ENCODE data around the gene H2BK1.

H2BK1 gene

DNA sequence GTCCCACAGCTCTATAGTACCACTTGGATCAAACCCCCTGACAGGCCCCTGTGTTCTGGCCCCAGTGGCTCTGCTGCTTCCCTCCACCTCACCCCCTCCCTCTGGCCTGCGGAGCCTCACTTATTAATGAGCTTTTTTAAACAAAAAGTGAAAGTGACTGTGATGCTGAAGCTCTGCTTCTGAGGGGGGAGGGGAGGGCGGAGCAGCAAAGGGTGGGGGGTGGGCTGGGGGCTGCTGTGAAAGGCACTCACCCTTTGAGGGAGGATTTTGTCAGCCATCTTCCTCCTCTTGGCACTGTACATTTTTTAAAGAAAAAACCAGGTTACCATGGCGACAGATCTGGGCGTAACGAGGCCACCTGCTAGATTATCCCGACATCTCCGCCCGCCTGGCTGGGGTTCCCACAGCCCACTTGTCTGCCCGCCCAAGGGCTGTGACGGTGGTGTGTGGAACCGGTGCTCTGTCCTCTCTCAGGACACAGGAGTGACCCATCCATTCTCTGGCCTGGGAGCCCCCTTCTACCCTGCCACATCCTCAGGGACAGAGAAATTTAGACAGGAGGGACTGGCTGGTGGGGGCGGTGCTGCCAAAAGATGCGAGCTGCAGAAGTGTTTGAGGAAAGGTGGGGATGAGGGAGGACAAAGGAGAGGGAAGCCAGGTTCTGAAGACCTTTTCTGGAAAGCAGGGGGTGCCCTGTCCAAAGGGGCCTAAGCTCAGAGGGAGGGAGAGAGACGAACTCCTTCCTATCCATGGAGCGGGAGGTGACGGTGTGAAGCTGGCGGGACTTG, 33.3 kb upstream of the H2BK1 start:
- Histone ChIP-seq H2AFZ (no peak overlapping the region), H3K4me2 (ENCODE audit: low read length) (no peak overlapping the region), H3K79me2 (no peaks in the 10 kb centered on the region), H3K27ac (no peak overlapping the region), H3K9ac (no peak overlapping the region), H3K4me3 (ENCODE audit: low read depth, low read length) (no peak overlapping the region), H3K9me3 (ENCODE audit: control insufficient read depth, low read length) (no peaks in the 10 kb centered on the region), H3K36me3 (ENCODE audit: control insufficient read depth, insufficient read depth, low read length) (no peaks in the 10 kb centered on the region), H3K27me3 (ENCODE audit: control insufficient read depth, insufficient read depth, low read length) (no peaks in the 10 kb centered on the region), H3K4me1 (peaks cover 12% of the 10 kb centered on the region)
- TF ChIP-seq CTCF (IDR thresholded peaks at IDR 0.05): no peak

DNA sequence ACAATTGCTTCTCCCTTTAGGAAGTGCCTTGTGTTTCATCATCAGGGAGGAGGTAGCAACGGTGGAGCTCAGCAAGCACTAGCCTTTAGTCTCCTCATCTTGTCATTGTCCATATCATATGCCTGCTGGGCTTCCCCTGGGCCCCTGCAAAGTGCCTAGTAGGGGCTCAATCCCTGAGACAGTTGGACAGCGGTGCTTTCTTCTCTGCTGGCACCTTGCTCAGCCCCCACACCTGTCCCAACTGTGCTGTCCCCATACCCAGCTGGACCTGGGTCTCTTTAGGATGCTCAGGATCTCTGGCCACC, 32.7 kb upstream of the H2BK1 start:
- H3K27ac ChIP-seq: no peak overlapping the region
- no peak overlapping the region for H3K9ac ChIP-seq
- H3K79me2 ChIP-seq: no peaks in the 10 kb centered on the region
- no peak overlapping the region for H2AFZ ChIP-seq
- H3K4me3 ChIP-seq (ENCODE audit: low read depth, low read length): no peak overlapping the region
- no peaks in the 10 kb centered on the region for H3K36me3 ChIP-seq (ENCODE audit: control insufficient read depth, insufficient read depth, low read length)
- no peak for TF ChIP-seq CTCF (IDR thresholded peaks at IDR 0.05)
- no peak overlapping the region for H3K4me2 ChIP-seq (ENCODE audit: low read length)
- H3K9me3 ChIP-seq (ENCODE audit: control insufficient read depth, low read length): no peaks in the 10 kb centered on the region
- H3K4me1 ChIP-seq: peaks cover 12% of the 10 kb centered on the region
- H3K27me3 ChIP-seq (ENCODE audit: control insufficient read depth, insufficient read depth, low read length): no peaks in the 10 kb centered on the region

DNA sequence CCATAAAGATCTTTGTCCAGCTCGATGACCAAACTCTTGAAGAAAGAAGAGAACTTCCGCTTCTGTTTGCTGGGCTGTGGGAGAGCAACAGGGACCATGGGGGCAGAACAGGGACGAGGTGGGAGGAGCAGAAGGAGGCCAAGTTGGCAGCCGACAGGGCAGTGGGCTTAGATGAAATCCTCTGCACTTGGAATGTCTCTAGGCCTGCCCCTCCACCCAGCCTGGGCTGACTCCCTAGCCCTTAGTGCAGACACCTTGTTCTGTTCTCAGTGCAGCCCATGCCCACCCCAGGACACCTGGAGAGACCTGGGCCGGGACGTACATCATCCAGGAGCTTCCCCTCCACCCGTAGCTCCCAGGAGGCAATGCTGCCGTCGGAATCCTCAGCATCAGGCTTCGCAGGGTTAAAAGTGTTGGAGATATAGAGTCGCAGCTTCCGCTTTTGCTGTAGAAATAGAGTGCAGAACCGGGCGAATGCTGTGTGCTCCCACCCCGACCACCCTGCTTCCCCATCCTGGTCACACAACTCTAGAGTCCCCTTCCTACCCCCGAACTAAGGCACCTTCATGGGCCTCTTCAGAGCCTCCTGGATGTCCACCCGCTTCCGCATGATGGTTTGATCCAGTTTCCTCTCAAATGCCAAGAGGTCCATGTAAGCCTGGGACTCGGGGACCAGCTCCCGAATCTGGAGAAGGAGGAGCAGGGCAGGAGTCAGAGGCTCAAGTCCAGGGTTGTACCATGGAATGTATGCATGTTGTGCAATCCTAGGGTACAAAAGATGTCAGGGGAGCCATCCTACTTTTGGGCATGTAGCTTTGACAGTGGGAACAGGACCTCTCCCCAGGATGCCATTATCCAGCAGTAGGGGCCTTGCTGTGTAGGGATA, 32.1 kb upstream of the H2BK1 start:
- Histone ChIP-seq H3K79me2 (no peaks in the 10 kb centered on the region), H3K4me3 (ENCODE audit: low read depth, low read length) (no peak overlapping the region), H3K9me3 (ENCODE audit: control insufficient read depth, low read length) (no peaks in the 10 kb centered on the region), H2AFZ (no peak overlapping the region), H3K4me2 (ENCODE audit: low read length) (no peak overlapping the region), H3K27me3 (ENCODE audit: control insufficient read depth, insufficient read depth, low read length) (no peaks in the 10 kb centered on the region), H3K36me3 (ENCODE audit: control insufficient read depth, insufficient read depth, low read length) (no peaks in the 10 kb centered on the region), H3K9ac (no peak overlapping the region), H3K27ac (no peak overlapping the region), H3K4me1 (peaks cover 8% of the 10 kb centered on the region)
- no peak for TF ChIP-seq CTCF (IDR thresholded peaks at IDR 0.05)

DNA sequence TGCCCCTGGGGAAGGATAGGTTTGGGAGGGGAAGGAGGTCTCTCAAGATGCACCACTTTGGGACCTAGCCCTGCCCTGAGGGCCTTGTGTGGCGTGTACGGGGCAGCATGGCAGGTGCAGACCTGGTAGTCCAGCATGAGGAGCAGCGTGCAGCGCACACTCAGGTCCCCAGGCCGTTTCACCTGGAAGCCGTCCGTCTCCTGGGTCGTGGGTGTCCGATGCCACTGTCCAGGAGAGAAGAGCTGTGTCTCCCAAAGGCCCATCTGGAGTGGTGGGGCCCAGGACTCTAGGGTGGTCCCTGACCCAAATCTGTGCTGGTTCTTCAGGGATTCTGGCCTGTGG, 31.4 kb upstream of the H2BK1 start:
- Histone ChIP-seq H3K36me3 (ENCODE audit: control insufficient read depth, insufficient read depth, low read length) (no peaks in the 10 kb centered on the region), H3K79me2 (no peaks in the 10 kb centered on the region), H3K9me3 (ENCODE audit: control insufficient read depth, low read length) (no peaks in the 10 kb centered on the region), H3K27ac (no peak overlapping the region), H3K4me1 (peaks cover 3% of the 10 kb centered on the region), H2AFZ (no peak overlapping the region), H3K9ac (no peak overlapping the region), H3K4me3 (ENCODE audit: low read depth, low read length) (no peak overlapping the region), H3K27me3 (ENCODE audit: control insufficient read depth, insufficient read depth, low read length) (no peaks in the 10 kb centered on the region), H3K4me2 (ENCODE audit: low read length) (no peak overlapping the region)
- no peak for TF ChIP-seq CTCF (IDR thresholded peaks at IDR 0.05)

Data from parathyroid adenoma (tissue), 2 donors.